ENCODE results near the gene NCKIPSD.

DNA sequence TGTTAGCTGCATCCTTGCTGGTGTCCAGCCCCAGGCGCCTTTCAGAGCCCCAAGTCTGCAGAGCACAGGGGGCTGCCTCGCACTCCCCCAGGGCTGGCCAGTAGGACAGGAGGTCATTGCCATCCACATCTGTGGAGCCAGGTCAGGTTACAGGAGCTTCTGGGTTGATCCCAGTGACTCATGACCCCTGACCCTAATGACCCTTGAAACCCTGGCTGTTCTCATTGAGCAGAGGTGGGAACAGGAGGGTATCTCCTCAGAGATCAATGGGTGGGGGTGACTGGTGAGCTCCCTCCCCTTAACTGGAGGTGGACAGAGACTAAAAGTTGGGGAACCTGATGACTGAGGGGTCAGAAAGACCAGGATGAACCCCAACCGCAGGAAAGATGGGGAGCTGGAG, 44.3 kb downstream of the NCKIPSD start:
- TF ChIP-seq CTCF (IDR thresholded peaks at IDR 0.05; ENCODE audit: low read depth, low read length) = no peak
- no peak for TF ChIP-seq MAX (IDR thresholded peaks at IDR 0.05; ENCODE audit: low read depth, low read length)
- TF ChIP-seq MYC (IDR thresholded peaks at IDR 0.05; ENCODE audit: low read depth, low read length) = no peak
